Stimulated activated CD8-positive, alpha-beta memory T cell treated with anti-CD3 and anti-CD28 coated beads, Interleukin-4, amount 100 ng/mL, for 4 hours (primary cell): ENCODE data around the gene RDH16.
"Not testable (repeated sequence)": the region's sequence is repeated elsewhere in the genome, so short reads cannot be mapped to it uniquely, and the experiment has no call there.

ENCODE experiments used
- DNase-seq, 2 donors: peaks; one replicate each; pipeline ENCODE4 v3.0.0-alpha.2; 2020; ENCODE audit warnings: low read depth in 2 of 2, low spot score in 1 of 2

The RDH16 gene

GRCh38 chr12:56927281-56927680, 30.1 kb downstream of the RDH16 start:
- no peak for DNase-seq

- DNase-seq = no peak
Measured at GRCh38 chr12:56922031-56922430, 35.4 kb downstream of the RDH16 start.

GRCh38 chr12:56921346-56921745, 36.1 kb downstream of the RDH16 start:
- DNase-seq = no peak

GRCh38 chr12:56918139-56918538, 39.3 kb downstream of the RDH16 start:
- DNase-seq = not testable (repeated sequence)

GRCh38 chr12:56916996-56917333, 40.4 kb downstream of the RDH16 start:
- DNase-seq = no peak

- no peak for DNase-seq
Measured at GRCh38 chr12:56916296-56916995, 41.0 kb downstream of the RDH16 start.

GRCh38 chr12:56914724-56915123, 42.7 kb downstream of the RDH16 start:
- no peak for DNase-seq

GRCh38 chr12:56914256-56914655, 43.2 kb downstream of the RDH16 start:
- DNase-seq = no peak

- DNase-seq = not testable (repeated sequence)
Measured at GRCh38 chr12:56909403-56909802, 48.0 kb downstream of the RDH16 start.

GRCh38 chr12:56908136-56908535, 49.3 kb downstream of the RDH16 start:
- DNase-seq = no peak

GRCh38 chr12:56905852-56906251, 51.6 kb downstream of the RDH16 start:
- DNase-seq = no peak

- DNase-seq = no peak
Measured at GRCh38 chr12:56903374-56903773, 54.0 kb downstream of the RDH16 start.
